ENCODE data around the gene DCLK1. TPM values are rescaled to one million over a fixed set of nuclear protein-coding genes. Genes with fewer than 3 reads are reported as not detected.

DCLK1 gene
- total RNA-seq, 1 donor from 2014 or later = 9.1 TPM

DNA sequence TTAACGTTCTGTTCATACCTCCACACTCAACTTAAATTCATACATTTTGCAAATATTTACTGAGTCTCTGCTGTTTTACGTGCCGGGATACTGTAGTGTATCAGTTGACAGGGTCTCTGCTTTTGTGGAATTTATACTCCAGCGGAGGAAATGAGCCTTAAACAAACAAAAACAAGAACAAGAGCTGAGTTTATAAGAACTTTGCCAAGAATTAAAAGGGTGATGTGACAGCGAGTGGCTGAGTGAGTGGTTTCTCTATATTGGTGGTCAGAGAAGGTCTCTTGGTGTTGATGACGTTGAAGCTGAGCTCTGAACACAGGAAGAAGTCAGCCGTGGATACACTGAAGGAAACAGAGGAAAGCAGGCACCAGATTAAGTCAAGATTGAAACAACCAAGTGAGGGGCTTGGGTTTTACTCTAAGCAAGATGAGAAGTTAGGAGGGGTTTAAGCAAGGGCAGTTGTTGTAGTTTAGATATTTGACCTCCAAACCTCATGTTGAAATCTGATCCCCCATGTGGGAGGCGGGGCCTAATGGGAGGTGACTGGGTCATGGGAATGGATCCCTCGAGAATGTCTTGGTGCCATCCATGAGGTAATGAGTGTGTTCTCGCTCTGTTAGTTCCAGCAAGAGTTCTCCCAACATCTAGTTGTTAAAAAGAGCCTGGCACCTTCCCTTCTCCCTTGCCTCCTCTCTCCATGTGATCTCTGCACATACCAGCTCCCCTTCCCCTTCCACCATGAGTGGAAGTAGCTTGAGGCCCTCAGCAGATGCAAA lies 248.3 kb downstream of the DCLK1 start:
- Mint-ChIP-seq H3K9me3 (ENCODE audit: unreplicated experiment) (no peaks in the 10 kb centered on the region), H3K4me3 (ENCODE audit: unreplicated experiment) (no peak overlapping the region), H3K27ac (ENCODE audit: unreplicated experiment) (peak overlapping the region; percentile 74), H3K4me1 (ENCODE audit: unreplicated experiment) (peaks cover 32% of the 10 kb centered on the region), H3K27me3 (ENCODE audit: unreplicated experiment) (no peaks in the 10 kb centered on the region), H3K36me3 (ENCODE audit: unreplicated experiment) (no peaks in the 10 kb centered on the region)
- TF ChIP-seq CTCF (IDR thresholded peaks at IDR 0.05) = no peak
- no peak for DNase-seq (ENCODE audit: extremely low spot score, unreplicated experiment)

- H3K27ac Mint-ChIP-seq (ENCODE audit: unreplicated experiment) = no peak overlapping the region
- DNase-seq (ENCODE audit: extremely low spot score, unreplicated experiment) = no peak
Observed at GRCh38 chr13:35881360-35881759, 249.8 kb downstream of the DCLK1 start.

GRCh38 chr13:35879111-35879510 lies 252.1 kb downstream of the DCLK1 start:
- no peak overlapping the region for H3K4me3 Mint-ChIP-seq (ENCODE audit: unreplicated experiment)
- no peak overlapping the region for H3K27ac Mint-ChIP-seq (ENCODE audit: unreplicated experiment)
- no peak for TF ChIP-seq CTCF (IDR thresholded peaks at IDR 0.05)
- H3K27me3 Mint-ChIP-seq (ENCODE audit: unreplicated experiment) = no peaks in the 10 kb centered on the region
- no peak for DNase-seq (ENCODE audit: extremely low spot score, unreplicated experiment)
- peaks cover 15% of the 10 kb centered on the region for H3K4me1 Mint-ChIP-seq (ENCODE audit: unreplicated experiment)
- no peaks in the 10 kb centered on the region for H3K36me3 Mint-ChIP-seq (ENCODE audit: unreplicated experiment)
- H3K9me3 Mint-ChIP-seq (ENCODE audit: unreplicated experiment) = peaks cover 4% of the 10 kb centered on the region

More at GRCh38 chr13:35881360-35881759, 249.8 kb downstream of the DCLK1 start:
- Mint-ChIP-seq H3K27me3 (ENCODE audit: unreplicated experiment) (no peaks in the 10 kb centered on the region), H3K4me1 (ENCODE audit: unreplicated experiment) (peaks cover 18% of the 10 kb centered on the region), H3K4me3 (ENCODE audit: unreplicated experiment) (no peak overlapping the region), H3K36me3 (ENCODE audit: unreplicated experiment) (no peaks in the 10 kb centered on the region), H3K9me3 (ENCODE audit: unreplicated experiment) (no peaks in the 10 kb centered on the region)
- no peak for TF ChIP-seq CTCF (IDR thresholded peaks at IDR 0.05)

DNA sequence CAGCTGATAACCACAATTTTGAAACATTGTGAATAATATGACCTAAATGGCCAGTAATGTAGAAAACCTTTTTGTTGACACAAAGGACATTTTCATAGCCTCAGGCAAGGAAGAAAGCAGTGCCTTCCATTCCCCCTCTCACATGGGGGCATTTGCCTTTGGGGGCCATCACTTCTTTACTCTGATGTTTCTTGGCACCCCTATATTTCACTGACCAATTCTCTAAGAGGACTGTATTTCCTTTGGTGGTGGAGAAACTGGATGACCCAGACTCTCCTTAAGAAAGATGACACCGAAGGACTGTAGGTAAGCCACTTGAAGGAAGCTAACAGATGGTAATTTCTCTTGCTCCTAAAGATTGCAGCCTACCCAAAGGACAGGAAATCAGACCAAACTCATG lies 254.6 kb downstream of the DCLK1 start:
- no peak for DNase-seq (ENCODE audit: extremely low spot score, unreplicated experiment)
- Mint-ChIP-seq H3K4me1 (ENCODE audit: unreplicated experiment) (peaks cover 2% of the 10 kb centered on the region), H3K9me3 (ENCODE audit: unreplicated experiment) (peaks cover 4% of the 10 kb centered on the region), H3K27me3 (ENCODE audit: unreplicated experiment) (no peaks in the 10 kb centered on the region), H3K27ac (ENCODE audit: unreplicated experiment) (no peak overlapping the region), H3K4me3 (ENCODE audit: unreplicated experiment) (no peak overlapping the region), H3K36me3 (ENCODE audit: unreplicated experiment) (no peaks in the 10 kb centered on the region)
- TF ChIP-seq CTCF (IDR thresholded peaks at IDR 0.05) = no peak

- Mint-ChIP-seq H3K27me3 (ENCODE audit: unreplicated experiment) (no peaks in the 10 kb centered on the region), H3K27ac (ENCODE audit: unreplicated experiment) (no peak overlapping the region), H3K36me3 (ENCODE audit: unreplicated experiment) (no peaks in the 10 kb centered on the region), H3K4me3 (ENCODE audit: unreplicated experiment) (no peak overlapping the region), H3K4me1 (ENCODE audit: unreplicated experiment) (no peaks in the 10 kb centered on the region), H3K9me3 (ENCODE audit: unreplicated experiment) (peaks cover 4% of the 10 kb centered on the region)
- DNase-seq (ENCODE audit: extremely low spot score, unreplicated experiment) = no peak
- TF ChIP-seq CTCF (IDR thresholded peaks at IDR 0.05) = no peak
Observed at GRCh38 chr13:35874704-35875103, 256.5 kb downstream of the DCLK1 start.
